HG03066 (cell line): ENCODE results near the gene MED13.

Experiments
- ATAC-seq: cut with Tn5 transposase; IDR thresholded peaks from one replicate; pipeline ENCODE4 v1.9.1; 2021; ENCODE audit warnings: low read depth; ENCODE audit not compliant: unreplicated experiment

The MED13 gene, protein sequence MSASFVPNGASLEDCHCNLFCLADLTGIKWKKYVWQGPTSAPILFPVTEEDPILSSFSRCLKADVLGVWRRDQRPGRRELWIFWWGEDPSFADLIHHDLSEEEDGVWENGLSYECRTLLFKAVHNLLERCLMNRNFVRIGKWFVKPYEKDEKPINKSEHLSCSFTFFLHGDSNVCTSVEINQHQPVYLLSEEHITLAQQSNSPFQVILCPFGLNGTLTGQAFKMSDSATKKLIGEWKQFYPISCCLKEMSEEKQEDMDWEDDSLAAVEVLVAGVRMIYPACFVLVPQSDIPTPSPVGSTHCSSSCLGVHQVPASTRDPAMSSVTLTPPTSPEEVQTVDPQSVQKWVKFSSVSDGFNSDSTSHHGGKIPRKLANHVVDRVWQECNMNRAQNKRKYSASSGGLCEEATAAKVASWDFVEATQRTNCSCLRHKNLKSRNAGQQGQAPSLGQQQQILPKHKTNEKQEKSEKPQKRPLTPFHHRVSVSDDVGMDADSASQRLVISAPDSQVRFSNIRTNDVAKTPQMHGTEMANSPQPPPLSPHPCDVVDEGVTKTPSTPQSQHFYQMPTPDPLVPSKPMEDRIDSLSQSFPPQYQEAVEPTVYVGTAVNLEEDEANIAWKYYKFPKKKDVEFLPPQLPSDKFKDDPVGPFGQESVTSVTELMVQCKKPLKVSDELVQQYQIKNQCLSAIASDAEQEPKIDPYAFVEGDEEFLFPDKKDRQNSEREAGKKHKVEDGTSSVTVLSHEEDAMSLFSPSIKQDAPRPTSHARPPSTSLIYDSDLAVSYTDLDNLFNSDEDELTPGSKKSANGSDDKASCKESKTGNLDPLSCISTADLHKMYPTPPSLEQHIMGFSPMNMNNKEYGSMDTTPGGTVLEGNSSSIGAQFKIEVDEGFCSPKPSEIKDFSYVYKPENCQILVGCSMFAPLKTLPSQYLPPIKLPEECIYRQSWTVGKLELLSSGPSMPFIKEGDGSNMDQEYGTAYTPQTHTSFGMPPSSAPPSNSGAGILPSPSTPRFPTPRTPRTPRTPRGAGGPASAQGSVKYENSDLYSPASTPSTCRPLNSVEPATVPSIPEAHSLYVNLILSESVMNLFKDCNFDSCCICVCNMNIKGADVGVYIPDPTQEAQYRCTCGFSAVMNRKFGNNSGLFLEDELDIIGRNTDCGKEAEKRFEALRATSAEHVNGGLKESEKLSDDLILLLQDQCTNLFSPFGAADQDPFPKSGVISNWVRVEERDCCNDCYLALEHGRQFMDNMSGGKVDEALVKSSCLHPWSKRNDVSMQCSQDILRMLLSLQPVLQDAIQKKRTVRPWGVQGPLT (N-terminal part only)

DNA sequence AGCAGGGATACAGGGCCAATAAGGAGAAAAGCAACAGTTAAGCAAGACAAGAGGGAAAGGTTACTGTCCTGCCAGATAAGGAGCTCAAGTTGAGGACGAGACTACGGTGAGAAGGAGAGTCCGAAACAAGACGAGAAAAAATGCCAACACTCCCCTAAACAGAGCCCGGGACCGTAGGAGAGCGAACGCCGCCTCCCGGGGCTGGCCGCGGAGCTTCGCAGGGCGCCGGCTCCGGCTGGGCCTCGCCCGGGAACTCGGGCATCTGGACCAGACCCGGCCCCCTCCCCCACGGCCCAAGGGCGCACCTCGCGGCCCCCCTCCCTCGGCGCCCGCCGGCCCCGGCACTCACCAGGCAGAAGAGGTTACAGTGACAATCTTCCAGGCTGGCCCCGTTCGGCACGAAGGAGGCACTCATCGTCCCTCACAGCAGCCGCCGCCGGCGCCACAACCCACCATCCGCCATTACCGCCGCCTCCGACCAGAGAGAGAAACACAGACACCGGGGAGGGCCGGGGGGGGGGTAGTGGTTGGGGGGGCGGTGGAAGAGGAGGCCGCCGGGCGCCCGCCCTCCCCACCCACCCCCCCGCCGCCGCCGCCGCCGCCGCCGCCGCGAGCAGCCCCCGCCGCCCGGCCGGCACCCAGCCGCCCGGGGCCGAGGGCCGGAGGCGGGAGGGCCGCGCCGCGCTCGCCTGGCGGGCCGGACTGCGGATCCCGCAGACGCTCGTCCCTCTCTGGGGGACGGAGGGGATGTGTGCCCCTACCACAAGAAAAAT lies at the start of gene MED13:
Gene MED13, minus strand, starts transcription at position 488 of the 773 bp plus-strand sequence. Its CDS starts 73 bp downstream, at position 415.
- ATAC-seq, result peak; percentile 29

DNA sequence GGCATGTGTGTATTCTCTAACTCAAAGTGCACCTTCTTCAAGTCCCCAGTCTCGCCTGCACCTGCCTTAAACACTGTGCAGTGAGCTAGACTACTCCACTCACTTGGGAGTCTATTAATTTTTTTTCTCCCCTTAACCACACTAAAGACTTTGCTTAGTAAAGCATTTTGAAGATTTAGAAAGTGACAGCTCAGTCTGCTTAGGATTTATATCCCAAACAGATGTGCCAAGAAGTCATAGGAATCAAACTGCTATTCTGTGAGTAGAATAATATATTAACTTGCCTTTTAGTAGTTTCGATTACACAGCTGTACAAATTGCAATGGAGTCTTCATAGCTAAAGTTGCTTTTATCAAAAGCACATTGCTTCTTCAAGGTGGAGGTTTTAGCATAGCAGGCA lies 47.2 kb upstream of the MED13 start:
- no peak for ATAC-seq

DNA sequence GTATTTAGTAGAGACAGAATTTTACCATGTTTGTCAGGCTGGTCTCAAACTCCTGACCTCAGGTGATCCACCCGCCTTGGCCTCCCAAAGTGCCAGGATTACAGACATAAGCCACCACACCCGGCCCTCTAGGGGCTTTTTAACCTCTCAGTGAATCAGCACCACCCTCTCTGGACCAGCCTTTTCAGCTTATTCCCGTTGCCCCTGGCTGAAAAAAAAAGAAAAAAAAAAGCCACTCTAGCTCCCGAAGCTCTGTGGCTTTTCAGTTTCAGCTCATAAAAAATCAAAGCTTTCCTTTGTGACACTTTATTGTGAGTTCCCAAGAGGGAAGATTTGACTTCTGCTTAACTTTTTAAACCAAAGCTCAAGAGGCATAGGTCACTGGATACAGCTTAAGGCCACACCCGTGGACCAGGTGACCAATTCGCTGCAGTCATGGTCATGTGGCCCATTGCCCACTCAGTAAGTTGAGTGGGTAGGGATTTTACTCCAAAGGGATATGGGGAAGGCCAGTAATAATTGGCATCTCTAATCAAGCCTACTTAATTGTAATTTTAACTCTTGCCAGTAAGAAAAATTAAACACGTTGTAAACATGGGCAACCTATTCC lies 46.6 kb upstream of the MED13 start:
- no peak for ATAC-seq

DNA sequence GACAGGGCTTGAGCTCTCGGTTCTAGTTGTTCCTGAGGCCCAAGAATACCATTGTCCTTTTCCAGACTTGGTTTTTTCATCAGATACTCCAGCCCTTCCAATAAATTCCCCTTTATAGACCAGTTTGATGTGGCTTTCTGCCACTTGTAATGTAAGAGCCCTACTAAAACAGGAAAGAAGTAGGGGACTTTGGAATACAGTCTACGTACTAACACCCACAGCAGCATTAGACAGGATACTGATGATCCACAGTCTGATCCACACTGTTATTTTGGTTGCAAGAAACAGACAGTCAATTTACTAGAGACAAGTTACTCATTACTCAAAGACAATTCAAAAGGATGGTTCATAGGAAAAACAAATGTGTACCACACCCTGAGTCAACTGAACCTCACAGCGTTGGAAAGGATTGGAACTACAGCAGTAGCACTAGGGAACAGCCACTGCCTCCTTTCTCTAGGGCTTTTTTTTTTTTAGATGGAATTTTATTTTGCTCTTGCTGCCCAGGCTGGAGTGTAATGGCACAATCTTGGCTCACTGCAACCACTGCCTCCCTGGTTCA lies 45.9 kb upstream of the MED13 start:
- no peak for ATAC-seq

DNA sequence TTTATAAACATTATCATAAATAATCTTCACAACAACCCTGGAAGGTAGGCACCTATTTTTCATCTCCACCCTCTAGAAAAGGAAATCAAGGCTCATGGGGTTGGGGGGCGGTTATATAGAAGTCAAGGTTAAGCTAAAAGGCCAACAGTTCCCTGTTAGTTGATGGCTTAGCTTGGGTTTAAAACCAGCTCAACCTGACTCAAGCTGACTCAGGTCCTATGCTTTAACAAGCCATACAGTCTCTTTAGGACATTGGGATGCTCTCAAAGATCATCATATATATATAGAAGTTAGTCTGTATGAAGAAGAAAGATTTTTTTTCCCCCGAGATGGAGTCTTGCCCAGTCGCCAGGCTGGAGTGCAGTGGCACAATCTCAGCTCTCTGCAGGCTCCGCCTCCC lies 44.8 kb upstream of the MED13 start:
- no peak for ATAC-seq

DNA sequence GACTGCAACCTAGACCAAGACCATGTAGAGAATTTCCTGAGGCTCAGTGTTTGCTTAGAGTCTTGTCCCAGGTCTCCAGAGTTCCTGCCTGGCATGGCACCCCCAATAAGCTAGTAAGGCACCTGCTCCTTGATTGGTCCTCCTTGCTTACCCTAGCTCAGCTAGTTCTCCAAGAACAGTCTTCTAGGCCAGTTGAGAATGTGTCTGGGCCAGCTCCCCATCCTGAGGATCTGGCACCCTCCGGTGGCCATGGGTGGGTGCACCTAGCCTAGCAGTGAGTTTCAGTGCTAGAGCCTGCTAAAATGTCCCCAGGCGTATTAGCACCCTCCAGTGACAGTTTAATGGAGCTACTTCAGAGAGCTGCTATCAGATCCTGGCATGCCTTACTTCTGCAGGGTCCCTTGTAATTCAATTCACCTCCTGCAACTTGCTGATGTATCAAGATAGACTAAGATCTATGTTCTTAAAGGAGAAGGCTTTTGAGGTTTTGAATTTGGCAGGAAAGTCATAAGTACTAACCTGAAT lies 44.4 kb upstream of the MED13 start:
- peak; percentile 98 for ATAC-seq

DNA sequence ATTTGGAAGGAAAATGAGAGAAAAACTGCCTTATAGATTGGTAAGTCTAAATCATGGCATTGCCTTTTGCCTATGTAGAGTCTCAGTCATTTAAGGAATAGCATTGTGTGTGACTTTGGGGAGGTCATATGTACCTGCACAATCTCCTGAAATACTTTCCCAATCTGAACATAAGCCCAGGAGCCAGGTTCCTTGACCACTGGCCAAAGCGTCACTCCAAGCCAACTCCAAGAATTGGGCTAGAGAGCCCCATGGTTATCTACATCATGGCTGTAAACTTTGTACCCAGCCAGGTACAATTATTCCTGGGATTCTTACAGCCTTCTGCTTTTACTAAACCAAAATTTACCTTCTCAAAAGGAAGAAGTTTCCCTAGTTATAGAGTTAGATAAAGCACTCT lies 40.8 kb upstream of the MED13 start:
- ATAC-seq, result no peak

DNA sequence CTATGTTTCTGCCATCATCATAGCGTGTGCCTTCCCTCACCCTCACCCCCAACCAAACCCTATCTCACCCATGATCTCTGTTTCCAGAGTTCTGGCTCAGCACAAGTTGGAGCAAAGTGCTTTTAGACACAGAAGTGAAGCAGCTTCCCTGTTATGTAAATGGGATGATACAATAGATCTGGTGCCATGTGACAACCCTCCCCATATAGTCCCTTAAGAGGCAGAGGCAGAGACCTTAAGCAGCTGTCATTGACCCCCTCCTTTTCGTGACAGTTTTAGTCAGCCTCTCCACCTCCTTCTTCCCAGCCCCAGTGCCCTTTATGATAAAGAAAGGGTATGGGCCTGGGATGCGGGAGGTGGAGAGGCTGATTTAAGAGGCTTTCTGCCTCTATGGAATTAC lies 40.3 kb upstream of the MED13 start:
- ATAC-seq, result no peak

DNA sequence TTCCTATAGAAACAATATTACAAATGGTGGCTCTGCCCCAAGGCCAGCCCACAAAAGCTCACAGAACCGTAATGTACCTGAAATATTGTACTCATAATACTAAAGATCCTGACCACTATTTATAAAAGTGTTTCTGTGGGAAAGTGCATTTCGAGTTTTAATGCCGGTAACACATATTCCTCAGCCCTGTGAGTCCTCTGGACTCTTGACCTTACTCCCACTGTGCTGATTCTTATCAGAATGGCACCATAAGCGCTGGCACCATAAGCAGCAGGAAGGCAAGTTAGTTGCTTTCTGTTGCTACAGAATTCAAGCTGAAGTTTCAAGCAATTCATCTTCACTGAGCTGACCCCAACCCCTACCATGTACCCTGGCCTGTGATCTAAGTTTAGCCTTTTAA lies 36.4 kb upstream of the MED13 start:
- ATAC-seq, result no peak

DNA sequence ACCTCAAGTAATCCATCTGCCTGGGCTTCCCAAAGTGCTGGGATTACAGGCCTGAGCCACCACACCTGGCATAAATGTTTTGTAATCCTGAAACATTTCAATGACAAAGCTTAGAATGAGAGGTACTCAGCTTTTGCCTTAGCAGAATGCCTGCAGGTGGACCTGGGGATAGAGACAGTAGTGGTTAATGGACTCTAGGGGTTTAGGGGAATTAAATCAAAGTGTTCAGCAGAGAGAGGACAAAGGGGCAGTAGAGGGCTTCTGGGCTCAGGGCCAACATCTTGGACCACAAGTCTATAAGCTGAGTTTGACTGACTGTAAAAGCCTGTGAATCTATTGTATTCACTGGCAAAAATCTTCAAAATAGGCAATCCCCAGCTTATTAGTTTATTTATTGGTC lies 36.0 kb upstream of the MED13 start:
- ATAC-seq, result no peak

DNA sequence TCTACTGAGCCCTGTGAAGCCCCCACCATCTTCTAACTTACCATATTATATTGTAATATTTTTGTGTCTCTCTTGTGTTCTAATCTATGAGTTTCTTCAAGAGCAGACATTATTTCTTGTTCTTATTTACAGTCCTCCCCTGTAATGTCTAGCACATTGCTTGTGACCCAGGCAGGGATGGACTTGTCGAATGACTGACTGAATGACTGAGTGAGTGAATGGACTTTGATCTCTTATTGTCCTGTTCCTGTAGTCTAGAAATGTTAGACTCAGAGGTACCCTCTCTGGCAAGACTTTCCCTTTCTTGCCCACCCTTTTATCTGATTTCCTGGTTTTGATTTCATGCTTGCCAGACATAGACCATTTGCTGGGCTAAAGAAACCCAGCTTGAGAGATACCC lies 35.0 kb upstream of the MED13 start:
- no peak for ATAC-seq

DNA sequence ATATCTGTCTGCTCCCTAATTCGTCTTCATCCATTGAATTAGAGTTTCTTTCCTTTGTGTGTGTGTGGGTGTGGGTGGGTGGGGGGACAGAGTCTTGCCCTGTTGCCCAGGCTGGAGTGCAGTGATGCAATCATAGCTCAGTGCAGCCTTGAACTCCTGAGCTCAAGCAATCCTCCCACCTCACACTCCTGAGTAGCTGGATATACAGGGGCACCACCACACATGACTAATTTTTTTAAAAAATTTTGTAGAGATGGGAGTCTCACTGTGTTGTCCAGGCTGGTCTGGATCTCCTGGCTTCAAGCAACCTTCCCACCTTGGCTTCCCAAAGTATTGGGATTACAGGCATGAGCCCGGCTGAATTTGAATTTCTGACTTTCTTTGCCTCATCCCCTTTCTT lies 34.5 kb upstream of the MED13 start:
- no peak for ATAC-seq

DNA sequence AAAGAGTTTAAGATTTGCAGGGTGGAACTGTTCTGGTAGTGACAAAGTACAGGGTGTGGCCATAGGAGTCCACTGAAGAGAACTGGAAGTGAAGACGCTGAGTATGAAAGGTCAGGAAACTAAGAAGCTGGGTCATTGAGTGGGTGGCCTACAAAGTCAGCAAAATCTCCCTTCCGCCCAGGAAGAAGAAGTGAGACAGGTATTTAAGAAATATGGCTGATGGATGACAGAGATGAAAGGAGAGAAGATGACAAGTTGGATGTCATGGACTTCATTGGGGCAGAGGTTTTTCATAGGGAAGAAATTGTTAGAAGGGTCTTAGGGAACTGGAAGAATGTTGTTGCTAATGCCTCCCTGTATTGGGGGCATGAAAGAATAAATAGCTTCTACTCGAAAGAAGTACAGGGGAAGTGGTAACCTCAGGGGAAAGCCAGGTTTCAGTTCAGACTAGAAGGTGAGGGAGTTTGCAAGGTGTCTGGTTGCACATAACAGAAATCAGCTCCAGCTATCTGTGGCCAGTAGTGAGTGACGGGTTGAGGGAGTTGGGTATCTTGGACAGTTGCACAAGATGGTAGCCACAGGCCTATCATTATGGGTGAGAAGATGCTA lies 33.6 kb upstream of the MED13 start:
- ATAC-seq, result peak; percentile 89

DNA sequence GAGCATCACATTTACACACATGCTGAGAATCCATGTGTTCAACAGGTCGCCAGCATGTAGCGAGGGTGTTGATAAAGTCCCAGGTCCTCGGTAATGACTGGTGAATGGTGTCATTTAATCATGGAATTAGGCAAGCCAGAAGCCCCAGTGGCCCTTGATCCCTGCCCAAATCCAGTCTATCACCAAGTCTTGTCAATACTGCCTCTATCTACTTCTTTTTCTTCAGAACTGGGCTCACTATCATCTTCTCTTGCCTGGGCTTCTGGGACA lies 31.3 kb upstream of the MED13 start:
- no peak for ATAC-seq

DNA sequence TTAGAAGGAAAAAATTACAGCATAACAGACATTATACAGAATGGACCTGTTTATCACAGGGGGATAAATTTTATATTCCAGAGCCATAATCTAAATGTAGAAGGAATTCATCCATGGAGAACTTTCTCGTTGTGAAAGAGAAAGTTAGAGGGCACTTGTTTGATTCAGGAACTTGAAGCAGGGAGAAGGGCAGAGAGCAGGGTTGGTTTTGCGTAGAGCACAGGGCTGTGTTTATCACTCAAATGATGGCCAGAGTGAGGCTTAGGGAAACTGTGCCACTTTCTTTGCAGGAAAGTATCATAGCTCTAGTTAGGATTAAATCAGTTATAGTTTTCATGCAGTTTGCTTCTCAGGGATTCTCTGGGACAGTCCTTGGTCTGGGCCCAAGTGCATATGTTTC lies 29.1 kb upstream of the MED13 start:
- ATAC-seq, result no peak

DNA sequence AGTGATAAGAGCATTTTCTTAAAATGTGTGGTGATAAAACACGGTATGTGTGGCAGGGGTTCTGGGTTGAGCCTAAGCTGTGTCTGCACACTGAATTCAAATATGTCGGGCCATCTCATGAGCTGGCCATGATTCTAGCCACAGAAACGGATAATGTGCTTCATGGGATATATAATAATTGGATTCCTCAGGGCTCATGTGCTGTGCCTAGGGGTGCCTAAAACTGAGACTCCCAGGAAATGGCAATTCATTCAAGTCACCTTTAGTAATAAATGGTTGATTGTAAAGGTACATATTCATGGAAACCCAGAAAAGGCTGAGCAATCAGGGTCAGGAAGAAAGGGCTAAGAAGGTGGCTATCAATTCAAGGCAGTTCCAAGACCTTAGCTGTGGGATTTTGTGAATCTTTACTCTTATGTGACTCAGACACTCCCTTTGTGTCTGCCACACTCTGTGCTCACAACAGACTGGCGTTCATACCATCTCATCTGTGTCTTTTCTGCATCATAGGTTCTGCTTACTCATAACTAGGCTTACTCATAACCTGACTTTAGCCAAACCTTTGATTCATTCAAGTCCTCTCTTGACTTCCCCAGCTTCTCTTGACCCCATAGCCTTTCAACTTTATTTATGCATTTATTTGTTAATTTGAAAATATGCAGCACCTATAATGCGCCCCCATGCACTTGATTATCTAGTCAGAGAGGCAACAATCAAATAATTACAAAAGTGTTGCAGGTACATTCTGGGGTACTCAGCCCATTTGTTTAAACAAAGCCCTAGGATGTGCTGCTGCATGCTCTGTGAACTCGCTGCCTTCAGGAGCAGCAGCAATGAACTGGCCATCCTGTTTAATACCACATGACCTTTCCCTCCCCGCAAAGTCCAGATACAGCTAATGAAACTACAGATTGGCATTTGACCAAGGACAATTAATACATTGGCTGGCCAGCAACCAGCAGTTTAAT lies 28.4 kb upstream of the MED13 start:
- peak; percentile 96 for ATAC-seq

DNA sequence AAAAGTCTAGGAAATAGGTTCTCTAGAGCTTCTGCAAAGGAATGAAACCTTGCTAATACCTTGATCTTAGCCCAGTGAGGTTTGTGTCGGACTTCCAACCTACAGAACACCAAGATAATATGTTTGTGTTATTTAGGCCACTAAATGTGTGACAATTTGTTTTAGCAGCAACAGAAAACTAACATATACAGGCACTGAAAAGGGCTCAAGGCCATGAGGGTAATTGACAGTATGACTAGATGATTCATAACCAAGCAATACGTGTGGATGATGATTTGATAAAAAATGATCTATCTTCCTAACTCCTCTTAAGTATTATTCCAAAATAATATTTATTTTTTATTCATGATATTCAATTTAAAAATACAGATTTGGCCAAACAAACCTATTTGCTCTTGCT lies 27.7 kb upstream of the MED13 start:
- ATAC-seq, result no peak

DNA sequence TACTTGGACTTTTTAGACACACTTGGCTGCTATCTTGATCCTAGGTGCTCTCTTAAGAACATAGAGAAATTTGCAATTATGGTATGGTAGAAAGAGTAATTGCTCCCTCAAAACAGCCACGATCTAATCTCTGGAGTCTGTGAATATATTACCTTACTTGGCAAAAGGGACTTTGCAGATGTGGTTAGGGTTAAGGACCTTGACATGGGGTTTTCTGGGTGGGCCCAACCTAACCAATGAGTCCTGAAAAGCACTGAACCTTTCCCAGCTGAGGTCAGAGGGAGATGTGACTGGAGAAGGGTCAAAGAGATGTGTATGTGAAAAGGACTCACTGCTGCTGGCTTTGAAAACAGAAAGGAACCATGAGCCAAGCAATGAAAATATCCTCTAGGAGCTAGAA lies 26.7 kb upstream of the MED13 start:
- ATAC-seq, result no peak
